Stimulated activated CD4-positive, alpha-beta T cell treated with anti-CD3 and anti-CD28 coated beads, Interleukin-15, amount 100 ng/mL, for 1 hour (primary cell): ENCODE data around the gene TGFBR1.
"Not testable (repeated sequence)": the region's sequence is repeated elsewhere in the genome, so short reads cannot be mapped to it uniquely, and the experiment has no call there.

ENCODE experiments used
- DNase-seq, 2 donors: peaks; one replicate each; pipeline ENCODE4 v3.0.0-alpha.2; 2020; ENCODE audit warnings: low read depth in 1 of 2, low spot score in 1 of 2

The TGFBR1 gene

GRCh38 chr9:99184475-99185347 lies 79.8 kb downstream of the TGFBR1 start:
- peak; percentile 41 to 52 for DNase-seq

GRCh38 chr9:99185348-99185632 lies 80.4 kb downstream of the TGFBR1 start:
- no peak for DNase-seq

- DNase-seq, result no peak
Measured at GRCh38 chr9:99185934-99186333, 81.0 kb downstream of the TGFBR1 start.

- no peak for DNase-seq
Measured at GRCh38 chr9:99187311-99187710, 82.4 kb downstream of the TGFBR1 start.

GRCh38 chr9:99189186-99189585 lies 84.3 kb downstream of the TGFBR1 start:
- DNase-seq, result no peak

- no peak for DNase-seq
Measured at GRCh38 chr9:99189887-99190596, 85.1 kb downstream of the TGFBR1 start.

- no peak for DNase-seq
Measured at GRCh38 chr9:99190597-99191283, 85.8 kb downstream of the TGFBR1 start.

- DNase-seq, result no peak
Measured at GRCh38 chr9:99192786-99193465, 88.0 kb downstream of the TGFBR1 start.

GRCh38 chr9:99193466-99193821 lies 88.5 kb downstream of the TGFBR1 start:
- no peak for DNase-seq

- not testable (repeated sequence) for DNase-seq
Measured at GRCh38 chr9:99196484-99196883, 91.6 kb downstream of the TGFBR1 start.

- DNase-seq, result no peak
Measured at GRCh38 chr9:99197124-99197630, 92.3 kb downstream of the TGFBR1 start.

GRCh38 chr9:99197987-99198386 lies 93.1 kb downstream of the TGFBR1 start:
- no peak for DNase-seq

GRCh38 chr9:99199938-99200539 lies 95.1 kb downstream of the TGFBR1 start:
- no peak for DNase-seq

GRCh38 chr9:99201603-99202002 lies 96.7 kb downstream of the TGFBR1 start:
- DNase-seq, result no peak
